IPS-NIHi11 (cell line): Measurements from ENCODE around the gene TBC1D2.

ENCODE experiments used
- DNase-seq: peaks from one replicate; pipeline ENCODE4 v3.0.0; 2012; ENCODE audit warnings: mixed read lengths, low spot score

Gene TBC1D2

DNA sequence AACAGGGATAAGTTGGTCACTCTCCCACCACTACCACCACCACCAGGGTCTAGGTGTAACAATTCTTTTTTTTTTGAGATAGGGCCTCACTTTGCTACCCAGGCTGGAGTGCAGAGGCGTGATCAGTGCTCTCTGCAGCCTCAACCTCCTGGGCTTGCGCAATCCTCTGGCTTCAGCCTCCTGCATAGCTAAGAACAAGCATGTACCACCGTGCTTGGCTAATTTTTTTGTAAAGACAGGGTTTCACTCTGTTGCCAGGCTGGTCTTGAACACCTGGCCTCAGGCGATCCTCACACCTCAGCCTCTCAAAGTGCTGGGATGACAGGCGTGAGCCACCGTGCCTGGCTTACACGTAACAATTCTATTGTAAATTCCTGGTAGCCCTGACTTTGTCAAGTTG is 90.5 kb downstream of the TBC1D2 start:
- DNase-seq: no peak

DNA sequence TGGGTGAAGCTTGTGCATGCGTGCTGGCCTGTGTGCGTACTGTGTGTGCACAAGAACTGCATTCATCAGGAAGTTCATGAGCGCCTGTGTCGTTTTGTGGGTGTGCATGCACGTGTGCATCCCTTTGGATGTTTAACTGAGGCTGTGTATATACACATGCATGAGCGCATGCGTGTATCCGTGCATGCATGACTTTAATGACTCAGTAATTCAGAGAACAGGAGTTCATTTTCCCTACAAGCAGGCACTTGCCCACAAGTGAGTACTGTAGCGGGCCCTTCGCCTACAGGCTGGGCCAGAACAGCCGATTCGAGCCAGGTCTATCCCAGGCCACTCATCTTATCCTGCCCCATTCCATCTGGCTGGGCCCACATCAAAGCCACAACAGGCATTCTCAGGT is 92.8 kb downstream of the TBC1D2 start:
- no peak for DNase-seq

DNA sequence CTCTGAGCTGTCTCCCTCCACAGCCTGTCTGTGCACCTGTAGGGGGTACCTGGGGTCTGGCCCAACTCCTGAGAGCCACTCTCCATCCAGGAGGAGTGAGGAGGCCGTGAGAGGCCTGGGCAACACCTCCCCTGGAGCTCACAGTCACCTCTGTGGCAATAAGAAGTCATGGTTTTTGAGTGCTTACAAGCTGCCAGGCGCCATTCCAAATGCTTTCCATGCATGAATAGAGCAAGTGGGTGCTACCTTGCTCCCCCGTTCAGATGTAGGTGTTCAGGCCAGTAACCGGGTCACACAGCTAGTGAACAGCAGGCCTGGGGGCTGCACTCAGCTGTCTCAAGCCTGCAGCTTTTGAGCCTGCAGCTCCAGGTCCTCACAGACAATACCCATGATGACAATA is 93.6 kb downstream of the TBC1D2 start:
- no peak for DNase-seq

DNA sequence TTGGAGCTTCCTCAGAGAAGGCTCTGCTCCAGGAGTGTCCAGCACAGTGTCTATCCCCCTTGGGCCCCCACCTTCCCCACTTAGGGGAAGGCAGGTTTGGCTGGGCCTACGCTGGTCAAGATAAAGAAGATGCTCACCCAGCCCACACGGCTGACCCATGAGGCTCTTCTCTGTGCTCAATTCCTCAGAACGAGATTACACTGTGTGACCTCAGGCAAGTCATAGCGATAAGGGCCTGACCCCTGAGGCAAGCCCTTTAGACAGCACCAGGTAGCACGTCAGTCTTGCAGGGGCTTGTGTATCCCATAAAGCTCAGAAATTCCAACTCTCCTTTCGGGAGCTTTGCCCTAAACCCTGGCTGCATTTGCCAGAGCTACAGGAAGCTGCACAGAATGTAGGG is 95.7 kb downstream of the TBC1D2 start:
- DNase-seq: no peak

DNA sequence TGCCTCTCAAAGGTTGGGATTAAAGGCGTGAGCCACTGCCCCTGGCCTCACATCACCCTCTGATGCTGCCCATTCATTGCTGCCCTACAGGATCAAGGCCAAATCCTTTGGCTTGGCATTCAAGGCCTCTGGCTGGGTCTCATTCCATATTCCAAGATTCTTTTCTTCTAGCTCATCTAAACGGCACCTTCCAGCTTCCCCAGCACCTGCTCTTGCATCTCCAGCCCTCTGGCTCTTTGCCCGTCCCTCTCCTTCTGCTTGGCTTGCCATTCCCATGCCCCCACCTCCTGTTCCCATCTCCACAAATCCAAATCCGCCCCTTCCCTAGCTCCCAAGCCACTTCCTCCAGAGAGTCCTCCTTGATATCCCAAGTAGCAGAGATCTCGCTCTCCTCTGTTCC is 96.1 kb downstream of the TBC1D2 start:
- no peak for DNase-seq

DNA sequence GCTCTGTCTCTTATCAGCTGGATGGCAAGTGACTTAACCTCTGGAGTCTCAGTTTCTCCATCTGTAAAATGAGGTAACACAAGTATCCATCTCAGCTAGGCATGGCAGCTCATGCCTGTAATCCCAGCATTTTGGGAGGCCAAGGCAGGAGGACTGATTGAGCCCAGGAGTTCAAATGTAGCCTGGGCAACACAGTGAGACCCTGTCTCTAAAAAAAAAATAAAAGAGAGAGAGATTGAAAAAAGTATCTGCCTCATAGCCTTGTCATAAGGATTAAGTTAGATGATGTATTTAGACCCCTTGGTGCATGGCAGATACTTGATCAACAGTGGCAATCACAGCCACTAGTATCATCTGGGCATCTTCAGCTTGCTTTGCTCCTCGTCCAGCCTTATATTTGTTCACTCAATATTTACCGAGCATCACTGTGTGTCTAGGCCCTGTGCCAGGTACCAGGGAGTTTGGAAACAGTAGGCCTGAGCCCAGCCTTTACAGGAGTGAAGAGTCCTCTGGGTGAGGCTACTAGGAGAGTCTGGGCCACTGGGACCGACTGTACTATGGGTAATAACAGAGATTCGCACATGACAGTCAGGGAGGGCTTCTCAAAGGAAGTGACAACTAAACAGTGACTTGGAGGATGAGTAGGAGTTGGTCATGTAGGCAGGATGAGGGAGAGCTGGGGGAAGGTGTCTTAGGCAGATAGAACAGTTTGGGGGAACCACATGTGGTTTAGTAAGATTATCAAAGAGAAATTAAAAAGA is 97.2 kb downstream of the TBC1D2 start:
- DNase-seq: no peak

DNA sequence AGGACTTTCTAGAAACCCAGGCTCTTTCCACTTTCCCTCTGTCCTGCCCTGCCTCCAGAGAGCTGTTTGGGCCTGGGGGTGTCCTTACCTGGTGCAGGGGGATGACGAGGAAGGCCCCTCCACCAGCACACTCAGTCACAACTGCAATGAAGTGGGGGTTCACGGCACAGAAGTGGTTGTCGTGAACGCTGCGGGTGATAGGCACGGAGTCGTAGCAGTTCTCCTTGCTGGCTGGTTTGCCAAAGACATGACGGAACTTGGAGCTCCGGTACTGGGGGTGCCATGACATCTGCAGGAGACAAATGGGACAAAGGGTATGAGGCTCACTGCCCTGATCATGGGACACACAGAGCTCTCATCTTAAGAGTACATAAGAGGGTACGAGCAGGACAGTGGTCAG is 98.1 kb downstream of the TBC1D2 start:
- no peak for DNase-seq

DNA sequence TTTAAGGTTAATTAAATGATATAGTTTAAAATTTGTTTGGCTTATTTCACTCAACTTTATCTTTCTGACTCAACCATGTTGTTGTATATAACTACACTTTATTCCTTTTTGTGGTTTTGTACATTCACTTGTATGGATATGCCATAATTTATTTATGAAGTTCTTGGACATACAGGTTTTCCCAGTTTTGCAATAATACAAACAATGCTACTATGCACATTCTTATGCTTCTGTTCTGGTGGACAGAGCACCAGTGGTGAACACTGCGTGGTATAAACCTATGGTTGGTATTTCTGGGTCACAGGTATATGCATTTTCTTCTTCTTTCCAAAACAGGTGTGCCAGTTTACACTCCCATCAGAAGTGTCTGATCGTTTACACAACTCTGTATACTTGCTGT is 100.8 kb downstream of the TBC1D2 start:
- DNase-seq: no peak

DNA sequence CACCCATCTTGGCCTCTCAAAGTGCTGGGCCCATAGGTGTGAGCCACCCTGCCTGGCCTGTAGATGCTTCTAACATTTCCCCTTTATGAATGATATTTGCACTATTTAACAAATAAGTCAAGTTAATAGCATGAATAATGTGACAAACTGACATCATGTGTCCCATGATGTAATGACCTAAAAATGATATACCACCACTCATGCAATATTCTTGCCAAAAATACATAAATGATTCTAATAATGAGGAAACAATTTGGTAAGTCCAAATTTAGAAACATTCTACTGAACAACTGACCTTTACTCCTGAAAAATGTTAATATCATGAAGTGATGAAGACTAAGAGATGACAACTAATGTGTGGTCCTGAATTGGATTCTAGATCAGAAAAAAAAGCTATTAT is 102.9 kb downstream of the TBC1D2 start:
- DNase-seq: no peak

DNA sequence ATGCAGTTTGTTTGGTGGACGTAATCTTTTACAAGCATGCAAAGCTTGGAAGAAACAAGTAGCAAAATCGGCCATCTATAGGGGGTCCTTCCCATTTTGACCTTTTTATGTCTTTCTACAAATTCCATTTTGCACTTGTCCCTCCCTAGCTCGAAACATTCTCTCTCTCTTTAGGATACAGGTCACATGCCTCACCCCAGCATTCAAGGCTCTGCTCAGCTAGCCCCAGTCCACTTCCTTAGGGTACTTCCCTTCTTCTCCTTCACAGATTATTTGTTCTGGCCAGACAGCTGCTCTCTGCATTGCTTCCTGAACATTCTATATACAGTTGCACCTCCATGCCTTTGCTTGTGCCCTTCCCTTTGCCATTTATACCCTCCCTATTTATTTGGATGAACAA is 104.7 kb downstream of the TBC1D2 start:
- DNase-seq: no peak

DNA sequence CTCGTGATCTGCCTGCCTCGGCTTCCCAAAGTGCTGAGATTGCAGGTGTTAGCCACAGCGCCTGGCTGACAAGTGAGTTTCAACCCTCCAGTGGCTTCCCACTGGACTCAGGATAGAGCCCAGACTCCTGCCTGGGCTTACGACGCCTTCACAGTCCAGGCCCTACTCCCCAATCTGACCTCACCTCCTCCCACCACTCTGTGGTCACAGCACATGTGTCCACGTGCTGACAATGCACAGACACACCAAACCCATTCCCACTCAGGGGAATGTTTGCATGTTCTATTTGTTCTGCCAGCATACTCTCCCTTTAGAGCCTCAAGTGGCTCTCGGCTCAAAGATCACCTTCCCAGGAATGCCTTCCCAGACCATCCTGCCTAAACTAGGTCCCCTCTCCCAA is 105.3 kb downstream of the TBC1D2 start:
- DNase-seq: no peak

DNA sequence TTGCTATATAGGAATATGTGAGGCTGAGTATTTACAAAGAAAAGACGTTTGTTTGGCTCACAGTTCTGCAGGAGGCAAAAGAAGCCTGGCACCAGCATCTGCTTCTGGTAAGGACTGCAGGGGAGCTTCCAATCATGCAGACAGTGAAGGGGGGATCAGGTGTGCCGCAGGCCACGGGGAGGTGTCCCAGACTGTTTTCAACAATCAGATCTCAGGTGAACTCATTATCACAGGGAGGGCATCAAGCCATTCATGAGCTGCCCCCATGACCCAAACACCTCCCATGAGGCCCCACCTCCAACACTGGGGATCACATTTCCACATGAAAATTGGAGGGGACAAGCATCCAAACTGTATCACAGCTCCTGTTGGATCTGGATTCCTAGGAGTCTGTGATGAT is 106.0 kb downstream of the TBC1D2 start:
- DNase-seq: no peak
